MM.1S (cell line): ENCODE data around the gene CAPN8.
"Not testable (repeated sequence)": the region's sequence is repeated elsewhere in the genome, so short reads cannot be mapped to it uniquely, and the experiment has no call there.

ENCODE experiments used
- DNase-seq: peaks from one replicate; pipeline ENCODE4 v3.0.0-alpha.2; 2015
- H2AFZ ChIP-seq: fragments of 300-600 bp; sonication (generic); 2 replicates; pipeline ENCODE4 v1.6.0; 2016; ENCODE audit warnings: antibody characterized with exemption, low read length
- H3F3A ChIP-seq: fragments of 300-600 bp; sonication (generic); 2 replicates; pipeline ENCODE4 v1.6.1; 2016; ENCODE audit warnings: mild to moderate bottlenecking, antibody characterized with exemption, low read length, moderate library complexity, mixed read lengths; ENCODE audit not compliant: insufficient read depth
- H3K27ac ChIP-seq: fragments of 300-600 bp; sonication (generic); 2 replicates; pipeline ENCODE4 v1.5.1; 2016; ENCODE audit warnings: mild to moderate bottlenecking, low read length
- H3K27me3 ChIP-seq: fragments of 300-600 bp; sonication (generic); replicated peaks from 2 replicates; pipeline ENCODE4 v1.6.0; 2016; ENCODE audit warnings: low read length; ENCODE audit not compliant: insufficient read depth
- H3K36me3 ChIP-seq: fragments of 300-600 bp; sonication (generic); replicated peaks from 2 replicates; pipeline ENCODE4 v1.6.1; 2016; ENCODE audit warnings: mild to moderate bottlenecking, low read length, mixed read lengths; ENCODE audit not compliant: insufficient read depth
- H3K4me1 ChIP-seq: fragments of 300-600 bp; sonication (generic); 2 replicates; pipeline ENCODE4 v1.6.1; 2016; ENCODE audit warnings: low read length, mixed read lengths
- H3K4me2 ChIP-seq: fragments of 300-600 bp; sonication (generic); 2 replicates; pipeline ENCODE4 v1.6.0; 2016; ENCODE audit warnings: low read depth, low read length
- H3K4me3 ChIP-seq: fragments of 300-600 bp; sonication (generic); 2 replicates; pipeline ENCODE4 v1.5.1; 2016; ENCODE audit warnings: low read length, mixed read lengths
- H3K79me2 ChIP-seq: fragments of 300-600 bp; sonication (generic); 2 replicates; pipeline ENCODE4 v1.6.1; 2016; ENCODE audit warnings: mixed run types, low read length, mixed read lengths
- H3K9ac ChIP-seq: fragments of 300-600 bp; sonication (generic); 2 replicates; pipeline ENCODE4 v1.6.1; 2016; ENCODE audit warnings: low read length, mixed read lengths
- H3K9me2 ChIP-seq: fragments of 300-600 bp; sonication (generic); replicated peaks from 2 replicates; pipeline ENCODE4 v1.6.1; 2016; ENCODE audit warnings: mild to moderate bottlenecking, low read length, mixed read lengths; ENCODE audit not compliant: insufficient read depth
- H3K9me3 ChIP-seq: fragments of 300-600 bp; sonication (generic); replicated peaks from 2 replicates; pipeline ENCODE4 v1.6.1; 2016; ENCODE audit warnings: mild to moderate bottlenecking, low read length, mixed read lengths; ENCODE audit not compliant: insufficient read depth
- H4K20me1 ChIP-seq: fragments of 300-600 bp; sonication (generic); 2 replicates; pipeline ENCODE4 v1.6.1; 2016; ENCODE audit warnings: mild to moderate bottlenecking, low read length, moderate library complexity, mixed read lengths; ENCODE audit not compliant: insufficient read depth
- CTCF ChIP-seq: fragments of 300-600 bp; sonication (generic); IDR thresholded peaks from 2 replicates; pipeline ENCODE4 v1.5.1; 2016; ENCODE audit warnings: antibody characterized with exemption, low read length, mixed read lengths
- EZH2 ChIP-seq: fragments of 300-600 bp; sonication (generic); optimal IDR thresholded peaks from 2 replicates; pipeline ENCODE3; 2017; ENCODE audit warnings: low read depth, mild to moderate bottlenecking, antibody characterized with exemption, low read length, mixed read lengths
- EZH2phosphoT487 ChIP-seq: fragments of 300-600 bp; sonication (generic); IDR thresholded peaks from 2 replicates; pipeline ENCODE4 v1.6.1; 2018; ENCODE audit warnings: antibody characterized with exemption, low read length

The CAPN8 gene

GRCh38 chr1:223521150-223521549 is 144.4 kb downstream of the CAPN8 start:
- Histone ChIP-seq H3K36me3 (no peaks in the 10 kb centered on the region), H3K79me2 (no peaks in the 10 kb centered on the region), H3K4me1 (no peaks in the 10 kb centered on the region), H3F3A (no peaks in the 10 kb centered on the region), H3K4me2 (no peak overlapping the region), H3K27ac (no peak overlapping the region), H3K9me3 (no peaks in the 10 kb centered on the region), H2AFZ (no peak overlapping the region), H3K9me2 (no peaks in the 10 kb centered on the region), H3K9ac (no peak overlapping the region), H3K4me3 (no peak overlapping the region), H3K27me3 (no peaks in the 10 kb centered on the region), H4K20me1 (no peaks in the 10 kb centered on the region)
- no peak for DNase-seq
- TF ChIP-seq EZH2phosphoT487 (no peak), EZH2 (no peak), CTCF (no peak)

- H3K4me3 ChIP-seq = no peak overlapping the region
- no peaks in the 10 kb centered on the region for H4K20me1 ChIP-seq
- no peaks in the 10 kb centered on the region for H3K9me3 ChIP-seq
- no peak overlapping the region for H3K27ac ChIP-seq
- H3K9me2 ChIP-seq = no peaks in the 10 kb centered on the region
- no peaks in the 10 kb centered on the region for H3F3A ChIP-seq
- H3K27me3 ChIP-seq = no peaks in the 10 kb centered on the region; the same call in 1 of the 2 replicates
- no peak for TF ChIP-seq EZH2phosphoT487
- TF ChIP-seq EZH2 = no peak
- no peak for TF ChIP-seq CTCF
- no peak overlapping the region for H2AFZ ChIP-seq
- no peaks in the 10 kb centered on the region for H3K79me2 ChIP-seq
- H3K36me3 ChIP-seq = no peaks in the 10 kb centered on the region
- H3K4me1 ChIP-seq = peaks cover 3% of the 10 kb centered on the region; the same call in 1 of the 2 replicates
- H3K9ac ChIP-seq = no peak overlapping the region
- no peak overlapping the region for H3K4me2 ChIP-seq
- no peak for DNase-seq
Measured at GRCh38 chr1:223520200-223520599, 145.3 kb downstream of the CAPN8 start.

GRCh38 chr1:223519116-223519515 is 146.4 kb downstream of the CAPN8 start:
- Histone ChIP-seq H3K79me2 (no peaks in the 10 kb centered on the region), H3K9ac (no peak overlapping the region), H3K4me1 (peaks cover 14% of the 10 kb centered on the region; the same call in 1 of the 2 replicates), H3F3A (no peaks in the 10 kb centered on the region), H3K4me2 (no peak overlapping the region), H3K4me3 (no peak overlapping the region), H3K27ac (no peak overlapping the region), H3K9me3 (no peaks in the 10 kb centered on the region), H4K20me1 (no peaks in the 10 kb centered on the region), H2AFZ (no peak overlapping the region), H3K9me2 (no peaks in the 10 kb centered on the region), H3K27me3 (peaks cover under 1% of the 10 kb centered on the region; the same call in 1 of the 2 replicates), H3K36me3 (no peaks in the 10 kb centered on the region)
- no peak for DNase-seq
- TF ChIP-seq EZH2phosphoT487 (no peak), EZH2 (no peak), CTCF (no peak)

GRCh38 chr1:223518553-223518952 is 146.9 kb downstream of the CAPN8 start:
- not testable (repeated sequence) for H3K9me3 ChIP-seq, DNase-seq, H3K27me3 ChIP-seq, H3K4me2 ChIP-seq, H3K4me3 ChIP-seq, H3K9me2 ChIP-seq, H3F3A ChIP-seq, H3K27ac ChIP-seq, H4K20me1 ChIP-seq, H3K36me3 ChIP-seq, H3K79me2 ChIP-seq, H2AFZ ChIP-seq, H3K9ac ChIP-seq
- H3K4me1 ChIP-seq = peaks cover 15% of the 10 kb centered on the region; the same call in 1 of the 2 replicates
